HEK293 (cell line): ENCODE measurements around the gene SLC18A3.

ENCODE experiments used
- CTCF ChIA-PET: fragments of 350-600 bp; formaldehyde crosslinking; extraction: SDS; loops from one replicate; lab custom pipeline; 2021; ENCODE audit warnings: antibody characterized with exemption; lab: Yijun Ruan, JAX
- POLR2A ChIA-PET: fragments of 300-600 bp; formaldehyde crosslinking; extraction: SDS; loops from one replicate; lab custom pipeline; 2020; ENCODE audit warnings: antibody characterized with exemption, inconsistent platforms; lab: Yijun Ruan, JAX
- H3K27ac ChIP-seq: fragments of 200-500 bp; sonication (Bioruptor generic); 2 replicates; pipeline ENCODE4 v1.5.1; 2014; ENCODE audit warnings: low read depth, low read length, control low read depth, inconsistent platforms; ENCODE audit errors: extremely low read depth
- H3K36me3 ChIP-seq, 2 experiments: fragments of 200-500 bp in 1 of 2; sonication (Bioruptor generic) in 1 of 2; 1 replicate in 1 of 2; 2 replicates in 1 of 2; pipeline ENCODE4 v1.5.1; 2014 to 2017; ENCODE audit warnings: inconsistent platforms in 2 of 2, low read length in 2 of 2; ENCODE audit not compliant: control insufficient read depth in 2 of 2, insufficient read depth in 1 of 2
- H3K4me1 ChIP-seq: fragments of 200-500 bp; sonication (Bioruptor generic); 2 replicates; pipeline ENCODE4 v1.5.1; 2014; ENCODE audit warnings: mild to moderate bottlenecking, low read length, inconsistent platforms; ENCODE audit not compliant: control insufficient read depth, insufficient read depth
- H3K4me3 ChIP-seq: 2 replicates; pipeline ENCODE4 v1.5.1; 2011; ENCODE audit warnings: low read depth, mild to moderate bottlenecking, control low read depth, low read length, moderate library complexity
- H3K9me3 ChIP-seq: fragments of 200-500 bp; sonication (Bioruptor generic); 2 replicates; pipeline ENCODE4 v1.5.1; 2014; ENCODE audit warnings: low read depth, low read length, inconsistent platforms; ENCODE audit not compliant: control insufficient read depth, insufficient read depth
- BCL11B ChIP-seq: fragments of 450-650 bp; formaldehyde crosslinking; IDR thresholded peaks from 2 replicates; pipeline ENCODE4 v1.5.1; 2016; ENCODE audit warnings: low read depth, missing biosample characterization, missing genetic modification characterization
- MZF1 ChIP-seq: fragments of 450-650 bp; formaldehyde crosslinking; IDR thresholded peaks from 2 replicates; pipeline ENCODE4 v1.5.1; 2017; ENCODE audit warnings: missing biosample characterization, missing genetic modification characterization, borderline replicate concordance
- SCRT1 ChIP-seq: fragments of 450-650 bp; formaldehyde crosslinking; IDR thresholded peaks from 2 replicates; pipeline ENCODE4 v1.5.1; 2016; ENCODE audit warnings: missing biosample characterization, missing genetic modification characterization, borderline replicate concordance
- ZBTB10 ChIP-seq: fragments of 450-650 bp; formaldehyde crosslinking; IDR thresholded peaks from 2 replicates; pipeline ENCODE4 v1.5.1; 2016; ENCODE audit warnings: missing biosample characterization, missing genetic modification characterization
- ZBTB11 ChIP-seq: fragments of 450-650 bp; formaldehyde crosslinking; conservative IDR thresholded peaks from 2 replicates; pipeline ENCODE4 v1.5.1; 2016; ENCODE audit warnings: low read depth, missing biosample characterization, missing genetic modification characterization
- ZBTB8A ChIP-seq: fragments of 450-650 bp; formaldehyde crosslinking; IDR thresholded peaks from 2 replicates; pipeline ENCODE4 v1.5.1; 2016; ENCODE audit warnings: missing biosample characterization, missing genetic modification characterization
- ZNF16 ChIP-seq: fragments of 450-650 bp; formaldehyde crosslinking; IDR thresholded peaks from 2 replicates; pipeline ENCODE4 v1.5.1; 2016; ENCODE audit warnings: low read depth, missing biosample characterization, missing genetic modification characterization
- ZNF175 ChIP-seq: fragments of 450-650 bp; formaldehyde crosslinking; IDR thresholded peaks from 2 replicates; pipeline ENCODE4 v1.5.1; 2016; ENCODE audit warnings: missing biosample characterization, missing genetic modification characterization
- ZNF2 ChIP-seq: fragments of 450-650 bp; formaldehyde crosslinking; IDR thresholded peaks from 2 replicates; pipeline ENCODE4 v1.5.1; 2016; ENCODE audit warnings: missing biosample characterization, missing genetic modification characterization
- ZNF223 ChIP-seq: fragments of 450-650 bp; formaldehyde crosslinking; IDR thresholded peaks from 2 replicates; pipeline ENCODE4 v1.5.1; 2016; ENCODE audit warnings: missing biosample characterization, missing genetic modification characterization
- ZNF311 ChIP-seq: fragments of 450-650 bp; formaldehyde crosslinking; IDR thresholded peaks from 2 replicates; pipeline ENCODE4 v1.5.1; 2017; ENCODE audit warnings: missing biosample characterization, missing genetic modification characterization, borderline replicate concordance
- ZNF366 ChIP-seq: fragments of 450-650 bp; formaldehyde crosslinking; conservative IDR thresholded peaks from 2 replicates; pipeline ENCODE4 v1.5.1; 2016; ENCODE audit warnings: missing biosample characterization, missing genetic modification characterization
- ZNF433 ChIP-seq: fragments of 450-650 bp; formaldehyde crosslinking; IDR thresholded peaks from 2 replicates; pipeline ENCODE4 v1.5.1; 2016; ENCODE audit warnings: missing biosample characterization, missing genetic modification characterization, low read depth
- ZNF529 ChIP-seq: fragments of 450-650 bp; formaldehyde crosslinking; IDR thresholded peaks from 2 replicates; pipeline ENCODE4 v1.5.1; 2017; ENCODE audit warnings: missing genetic modification characterization, missing biosample characterization; ENCODE audit not compliant: insufficient replicate concordance
- ZNF776 ChIP-seq: fragments of 450-650 bp; formaldehyde crosslinking; IDR thresholded peaks from 2 replicates; pipeline ENCODE4 v1.5.0; 2017; ENCODE audit warnings: missing biosample characterization, missing genetic modification characterization, borderline replicate concordance
- ZSCAN18 ChIP-seq: fragments of 450-650 bp; formaldehyde crosslinking; IDR thresholded peaks from 2 replicates; pipeline ENCODE4 v1.5.1; 2016; ENCODE audit warnings: missing biosample characterization, missing genetic modification characterization

Gene SLC18A3

GRCh38 chr10:49569031-49569631, 41.0 kb upstream of the SLC18A3 start:
- TF ChIP-seq ZNF776 (tag by site-specific recombination): no peak
- no peak overlapping the region for H3K27ac ChIP-seq
- ChIA-PET POLR2A (no interaction called here), CTCF (no interaction called here)
- no peaks in the 10 kb centered on the region for H3K9me3 ChIP-seq
- H3K4me3 ChIP-seq: no peak overlapping the region
- no peaks in the 10 kb centered on the region for H3K4me1 ChIP-seq
- H3K36me3 ChIP-seq: no peaks in the 10 kb centered on the region

GRCh38 chr10:49571388-49571787, 38.7 kb upstream of the SLC18A3 start:
- Histone ChIP-seq H3K9me3 (no peaks in the 10 kb centered on the region), H3K36me3 (no peaks in the 10 kb centered on the region), H3K27ac (no peak overlapping the region), H3K4me1 (no peaks in the 10 kb centered on the region), H3K4me3 (no peak overlapping the region)
- CTCF ChIA-PET: interaction anchor here (0.6 kb wide), 1 partner anchor 470 kb away, joined by 3 read pairs; no protein-coding TSS in a partner anchor
- TF ChIP-seq ZBTB8A (tag by site-specific recombination): no peak
- TF ChIP-seq MZF1 (tag by site-specific recombination): no peak
- TF ChIP-seq BCL11B (tag by site-specific recombination): no peak
- no peak for TF ChIP-seq ZNF529 (tag by site-specific recombination)
- no peak for TF ChIP-seq ZNF223 (tag by site-specific recombination)
- no peak for TF ChIP-seq ZNF433
- TF ChIP-seq ZNF175: no peak
- TF ChIP-seq ZBTB11 (tag by site-specific recombination): no peak
- no peak for TF ChIP-seq ZNF16
- TF ChIP-seq ZBTB10 (tag by site-specific recombination): no peak
- no peak for TF ChIP-seq ZNF366 (tag by site-specific recombination)
- no peak for TF ChIP-seq ZNF311 (tag by site-specific recombination)
- no peak for TF ChIP-seq ZNF2 (tag by site-specific recombination)
- TF ChIP-seq SCRT1 (tag by site-specific recombination): no peak
- TF ChIP-seq ZSCAN18 (tag by site-specific recombination): no peak
- POLR2A ChIA-PET: no interaction called here
